HG03066 (cell line): Measurements from ENCODE around the gene ATG13.
"Not testable (repeated sequence)": the region's sequence is repeated elsewhere in the genome, so short reads cannot be mapped to it uniquely, and the experiment has no call there.

Experiments used
- ATAC-seq: cut with Tn5 transposase; IDR thresholded peaks from one replicate; pipeline ENCODE4 v1.9.1; 2021; ENCODE audit warnings: low read depth; ENCODE audit not compliant: unreplicated experiment

ATG13 gene

DNA sequence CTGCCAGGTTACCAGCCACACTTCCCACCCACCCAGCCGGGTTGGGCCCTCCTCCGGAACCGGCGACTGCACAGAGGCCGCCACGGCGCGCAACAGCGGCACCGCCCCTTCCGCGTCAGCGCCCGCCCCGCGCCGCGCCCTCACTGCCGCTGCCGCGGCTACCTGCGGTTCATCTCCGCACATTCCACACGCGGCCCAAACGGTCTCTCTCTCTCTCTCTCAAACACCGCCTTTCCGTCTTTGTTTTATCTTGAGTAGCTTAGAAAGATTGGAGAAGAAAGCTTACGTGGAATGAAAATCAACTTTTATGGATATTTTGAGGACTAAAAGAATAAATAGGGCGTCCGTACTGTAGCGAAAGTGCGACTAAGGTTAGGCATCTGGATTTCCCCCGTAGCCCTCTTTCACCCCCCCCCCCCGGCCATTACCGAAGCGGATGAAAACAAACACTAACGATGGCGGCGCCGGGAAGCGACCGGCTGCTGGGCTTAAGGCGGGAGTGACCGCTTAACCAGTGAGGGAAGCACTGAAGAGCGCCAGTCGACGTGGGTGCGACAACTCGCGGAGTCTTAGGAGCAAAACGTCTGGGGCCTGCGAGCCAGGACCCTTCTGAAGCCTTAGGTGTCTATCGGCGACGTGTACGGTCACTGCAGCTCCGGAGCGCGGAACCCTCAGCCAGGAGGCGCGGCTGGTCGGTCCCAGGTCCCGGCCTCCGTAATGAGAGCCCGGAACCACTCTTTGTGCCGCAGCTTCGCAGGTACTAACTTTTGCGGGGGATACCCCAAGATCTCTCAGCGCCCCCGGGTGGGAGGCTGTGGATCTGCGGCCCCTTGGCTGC is at the start of gene ATG13, which contains the start of gene HARBI1:
TSS of gene ATG13 (plus strand) at position 420 of the 838 bp plus-strand sequence. CDS start 26,739 bp downstream, outside the sequence.
TSS of gene HARBI1 (minus strand) at position 94 of the 838 bp plus-strand sequence. CDS start 990 bp downstream, outside the sequence.
- peak; percentile 97 for ATAC-seq

DNA sequence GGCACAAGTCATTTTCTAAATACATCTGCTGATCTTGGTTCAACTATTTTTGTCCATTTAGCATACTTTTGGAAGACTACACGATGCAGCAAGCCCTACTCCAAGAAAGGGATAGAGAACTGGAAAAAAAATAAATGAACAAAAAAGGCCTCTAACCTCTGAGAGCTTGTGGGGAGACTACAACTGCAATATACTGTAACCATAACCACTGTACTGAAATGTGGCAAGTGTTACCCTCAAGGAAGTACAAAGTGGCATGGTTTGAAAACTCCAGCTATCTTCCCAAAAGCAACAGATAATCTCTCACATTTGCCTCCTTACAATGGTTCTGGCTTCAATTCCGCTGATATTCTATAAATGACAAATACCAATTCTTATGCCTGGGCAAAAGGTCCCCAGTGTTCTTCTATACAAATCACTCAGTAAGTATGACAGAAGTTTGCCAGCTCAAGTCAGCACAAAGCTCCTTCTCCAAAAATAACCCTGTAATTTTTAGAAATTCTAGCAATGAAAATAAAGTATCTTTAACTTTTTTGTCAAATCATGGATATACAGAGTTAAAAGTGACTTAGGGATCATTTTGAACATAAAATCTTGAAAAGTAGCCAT is 46.5 kb upstream of the ATG13 start:
- ATAC-seq, result no peak

DNA sequence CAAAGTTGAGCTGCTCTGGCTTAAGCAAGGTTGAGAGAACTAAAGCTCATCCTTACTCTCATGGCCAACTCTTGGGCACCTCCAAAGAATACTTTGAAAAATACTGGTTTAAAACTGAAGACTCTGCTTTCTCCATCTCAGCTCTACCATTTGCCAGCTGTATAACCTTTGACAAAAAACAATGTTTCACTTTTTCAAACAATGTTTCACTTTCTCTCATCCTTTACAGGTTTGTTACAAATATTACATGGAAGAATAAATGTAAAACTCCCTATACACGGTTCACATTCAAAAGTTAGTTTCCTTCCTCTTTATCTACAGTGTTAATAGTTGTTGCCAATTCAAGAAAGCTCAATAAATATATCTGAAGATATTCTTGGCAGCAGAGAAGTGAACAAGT is 42.7 kb upstream of the ATG13 start:
- no peak for ATAC-seq

DNA sequence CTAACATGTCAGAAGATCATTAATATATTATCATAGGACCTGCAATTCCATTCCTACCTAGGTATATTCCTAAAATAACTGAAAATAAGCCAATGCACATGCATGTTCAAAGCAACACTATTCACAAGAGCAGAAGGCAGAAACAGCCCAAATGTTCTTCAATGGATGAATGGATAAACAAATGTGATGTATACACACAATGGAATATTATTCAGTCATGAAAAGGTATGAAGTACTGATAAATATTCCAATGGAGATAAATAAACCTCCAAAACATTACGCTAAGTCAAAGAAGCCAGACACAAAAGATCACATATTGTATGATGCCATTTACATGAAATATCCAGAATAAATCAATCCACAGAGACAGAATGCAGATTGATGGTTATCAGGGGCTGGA is 40.3 kb upstream of the ATG13 start:
- ATAC-seq, result no peak

DNA sequence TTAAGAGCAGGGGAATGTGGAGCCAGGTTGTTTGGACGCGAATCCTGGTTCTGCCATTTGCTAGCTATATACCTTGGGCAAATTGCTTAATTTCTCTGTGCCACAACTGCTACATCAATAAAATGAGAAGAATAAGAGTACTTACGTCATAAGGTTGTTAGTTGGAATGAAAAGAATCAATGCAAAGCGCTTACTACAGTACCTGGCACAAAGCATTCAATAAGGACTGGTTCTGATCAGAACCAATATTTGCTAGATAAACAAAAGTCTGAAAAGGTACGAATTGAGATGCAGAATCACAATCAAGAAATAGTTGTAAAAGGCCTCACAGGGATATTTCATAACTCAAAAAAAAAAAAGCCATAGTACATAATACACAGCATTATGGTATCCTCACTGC is 34.8 kb upstream of the ATG13 start:
- no peak for ATAC-seq

DNA sequence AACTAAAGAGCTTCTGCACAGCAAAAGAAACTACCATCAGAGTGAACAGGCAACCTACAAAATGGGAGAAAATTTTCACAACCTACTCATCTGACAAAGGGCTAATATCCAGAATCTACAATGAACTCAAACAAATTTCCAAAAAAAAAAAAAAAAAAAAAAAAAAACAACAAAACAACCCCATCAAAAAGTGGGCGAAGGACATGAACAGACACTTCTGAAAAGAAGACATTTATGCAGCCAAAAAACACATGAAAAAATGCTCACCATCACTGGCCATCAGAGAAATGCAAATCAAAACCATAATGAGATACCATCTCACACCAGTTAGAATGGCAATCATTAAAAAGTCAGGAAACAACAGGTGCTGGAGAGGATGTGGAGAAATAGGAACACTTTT is 33.8 kb upstream of the ATG13 start:
- ATAC-seq, result not testable (repeated sequence)

DNA sequence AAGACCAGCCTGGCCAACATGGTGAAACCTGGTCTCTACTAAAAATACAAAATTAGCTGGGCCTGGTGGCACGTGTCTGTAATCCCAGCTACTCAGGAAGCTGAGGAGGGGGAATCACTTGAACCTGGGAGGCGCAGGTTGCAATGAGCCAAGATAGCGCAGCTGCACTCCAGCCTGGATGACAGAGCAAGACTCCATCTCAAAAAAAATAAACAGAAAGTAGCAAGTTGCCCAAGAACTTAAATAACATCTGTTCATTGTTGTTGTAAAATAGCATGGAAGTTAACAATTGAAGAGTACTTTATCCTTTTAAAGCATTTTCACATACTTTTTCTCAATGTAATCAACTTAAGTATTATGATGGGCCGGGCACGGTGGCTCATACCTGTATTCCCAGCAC is 29.2 kb upstream of the ATG13 start:
- no peak for ATAC-seq

DNA sequence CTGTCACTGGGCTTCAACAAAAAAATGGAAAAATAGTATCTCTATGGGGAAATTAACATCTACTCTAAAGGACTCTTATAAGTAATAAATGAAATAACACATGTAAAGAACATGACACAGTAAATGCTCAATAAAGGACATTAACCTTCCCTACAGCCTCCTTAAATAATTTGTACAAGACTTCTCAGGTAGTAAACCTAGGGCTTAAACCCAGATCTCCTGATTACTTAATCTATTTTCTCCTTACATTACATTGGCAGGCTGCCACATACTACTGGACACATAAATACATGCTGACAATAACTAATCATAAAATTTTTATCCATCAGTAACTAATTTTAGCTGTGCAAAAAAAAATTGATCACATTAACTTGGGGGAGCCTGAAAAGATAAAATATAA is 28.4 kb upstream of the ATG13 start:
- no peak for ATAC-seq

DNA sequence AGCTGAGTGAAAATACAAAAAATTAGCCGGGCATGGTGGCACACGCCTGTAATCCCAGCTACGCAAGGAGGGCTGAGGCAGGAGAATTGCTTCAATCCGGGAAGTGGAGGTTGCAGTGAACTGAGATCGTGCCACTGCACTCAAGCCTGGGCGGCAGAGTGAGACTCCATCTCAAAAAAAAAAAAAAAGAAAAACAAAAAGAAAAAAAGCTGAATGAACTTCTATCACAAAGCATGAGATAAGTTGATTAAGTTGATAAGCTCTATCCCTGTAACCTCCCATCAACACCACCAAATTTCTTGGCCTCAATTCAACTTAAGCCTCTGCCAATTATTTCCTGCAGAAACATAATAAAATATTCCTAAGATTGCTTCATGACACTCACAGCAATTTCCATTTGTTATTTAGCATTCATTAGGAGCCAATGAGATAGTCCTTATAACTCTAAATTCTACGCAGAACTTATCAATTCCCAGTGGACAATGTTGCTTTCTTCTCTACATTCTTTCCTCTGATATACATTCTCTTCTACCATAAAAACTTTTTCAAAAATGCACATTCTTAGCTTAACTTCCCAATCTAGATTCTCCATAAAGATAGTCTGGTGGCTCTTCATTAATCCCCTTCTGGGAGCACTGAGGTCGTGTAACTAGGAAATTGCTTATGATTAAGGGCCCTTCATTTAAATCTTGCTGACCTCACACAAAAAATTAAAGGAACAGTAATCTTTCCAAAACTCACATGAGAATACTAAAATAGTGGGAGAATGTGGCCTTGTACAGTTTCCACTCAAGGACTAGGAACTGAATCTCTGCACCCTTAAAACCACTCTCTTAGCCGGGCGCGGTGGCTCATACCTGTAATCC is 26.4 kb upstream of the ATG13 start:
- no peak for ATAC-seq

DNA sequence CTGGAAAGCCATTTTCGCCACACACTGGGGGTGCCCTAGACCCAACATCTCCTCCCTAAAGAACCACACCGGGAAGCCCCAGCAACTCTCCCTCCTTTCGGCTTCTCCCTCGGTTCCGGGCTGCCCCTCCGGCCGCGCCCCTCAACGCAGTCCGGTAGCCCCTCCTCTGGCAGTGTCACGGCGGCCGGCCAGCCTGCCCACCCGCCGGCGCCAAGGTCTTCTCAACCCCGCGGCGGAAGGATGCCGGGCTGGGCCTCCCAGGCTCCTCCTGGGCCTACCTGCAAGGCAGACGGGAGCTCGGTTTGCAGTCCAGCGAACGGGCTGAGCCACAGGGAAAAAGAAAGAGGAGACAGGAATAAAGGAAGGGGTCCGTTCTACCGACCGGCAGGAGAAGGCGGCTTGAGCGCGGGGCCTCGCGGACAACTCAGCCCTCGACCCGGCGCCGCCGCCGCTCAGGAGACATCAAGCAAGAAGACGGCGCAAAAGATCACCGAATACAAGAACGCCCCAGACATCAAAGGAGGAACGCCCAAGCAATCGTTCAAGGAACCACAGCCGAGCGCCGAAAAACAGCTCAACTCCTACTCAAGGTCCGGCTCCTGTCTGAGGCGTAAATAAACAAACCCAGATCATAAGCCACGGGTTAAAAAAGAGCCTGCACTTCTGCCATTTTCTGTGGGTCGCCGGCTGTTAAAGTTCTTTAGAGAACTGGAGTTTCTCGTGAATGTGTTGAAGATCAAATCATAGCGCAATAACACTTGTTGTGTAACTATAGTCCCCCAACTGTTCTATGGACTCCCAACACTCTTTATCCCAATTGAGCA is 23.6 kb upstream of the ATG13 start, which contains the start of gene AMBRA1:
TSS of gene AMBRA1 (minus strand) at position 474 of the 824 bp plus-strand sequence. CDS start 45,643 bp downstream, outside the sequence.
- peak; percentile 85 for ATAC-seq

DNA sequence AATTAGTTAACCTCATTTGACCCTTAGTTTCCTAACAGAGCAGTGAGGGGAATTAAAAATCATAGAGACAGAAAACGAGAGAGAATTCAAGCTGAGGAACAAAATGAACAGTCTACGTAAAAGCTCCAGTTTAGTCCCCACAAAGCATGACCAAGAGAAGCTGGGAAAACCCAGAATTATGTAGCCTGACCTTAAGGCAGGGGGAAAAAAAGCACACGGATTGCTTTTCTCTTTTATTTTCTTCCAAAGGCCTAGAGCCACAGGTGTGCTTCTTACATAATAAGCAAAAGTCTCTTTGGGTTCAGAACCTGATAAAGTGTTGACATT is 23.0 kb upstream of the ATG13 start:
- ATAC-seq, result no peak

DNA sequence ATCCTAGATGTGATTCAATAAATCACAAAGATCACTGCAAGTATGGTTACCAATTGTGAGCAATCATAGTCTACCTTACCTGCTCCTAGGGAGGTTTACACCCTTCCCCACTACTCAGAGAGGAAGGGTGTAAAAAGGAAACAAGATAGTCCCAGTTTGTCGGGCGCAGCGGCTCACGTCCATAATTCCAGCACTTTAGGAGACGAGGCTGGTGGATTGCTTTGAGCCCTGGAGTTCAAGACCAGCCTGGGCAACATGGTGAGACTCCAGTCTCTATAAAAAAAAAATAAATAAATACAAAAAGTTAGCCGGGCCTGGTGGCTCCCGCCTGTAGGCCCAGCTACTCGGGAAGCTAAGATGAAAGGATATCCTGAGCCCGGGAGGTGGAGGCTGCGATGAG is 22.6 kb upstream of the ATG13 start:
- no peak for ATAC-seq

DNA sequence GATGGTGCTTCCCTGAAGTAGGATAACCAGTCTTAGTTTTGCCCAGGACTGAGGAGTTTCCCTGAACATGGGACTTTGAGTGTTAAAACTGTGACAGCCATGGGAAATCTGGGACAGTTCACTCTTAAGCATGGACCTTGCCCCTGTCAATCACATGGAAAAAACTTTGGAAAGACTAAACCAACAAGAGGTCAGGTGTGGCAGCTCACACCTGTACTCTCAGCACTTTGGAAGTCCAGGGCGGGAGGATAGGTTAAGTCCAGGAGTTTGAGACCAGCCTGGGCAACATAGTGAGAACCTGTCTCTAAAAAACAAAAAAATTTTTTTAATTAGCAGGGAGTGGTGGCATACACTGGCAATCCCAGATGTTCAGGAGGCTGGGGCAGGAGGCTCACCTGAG is 20.2 kb upstream of the ATG13 start:
- ATAC-seq, result no peak

DNA sequence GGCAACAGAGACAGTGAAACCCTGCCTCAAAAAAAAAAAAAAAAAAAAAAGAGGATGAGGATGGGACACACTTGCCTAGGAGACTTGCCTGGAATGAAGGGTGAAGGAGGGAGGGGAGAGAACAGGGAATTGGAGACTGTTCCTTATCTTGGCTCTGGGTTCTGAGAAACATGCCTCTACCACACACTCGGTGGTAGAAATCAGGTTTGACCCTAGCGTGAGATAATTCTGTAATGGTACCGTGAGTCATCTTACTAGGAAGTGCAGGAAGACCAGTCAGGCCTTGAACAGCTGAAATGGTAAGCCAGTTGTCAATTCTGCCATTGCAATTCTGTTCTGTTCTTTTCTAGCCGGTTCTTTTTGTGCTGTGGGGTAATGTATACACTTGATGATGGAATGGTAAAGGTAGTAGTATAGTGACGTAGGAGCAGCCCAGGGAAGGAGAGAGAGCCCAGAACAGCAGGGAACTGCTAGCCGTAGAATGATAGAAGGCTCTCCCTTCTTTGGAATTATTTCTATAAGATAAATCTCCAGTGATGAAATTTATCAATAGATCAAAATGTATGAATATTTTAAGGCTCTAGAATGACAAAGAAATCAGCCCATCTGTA is 19.6 kb upstream of the ATG13 start:
- no peak for ATAC-seq

DNA sequence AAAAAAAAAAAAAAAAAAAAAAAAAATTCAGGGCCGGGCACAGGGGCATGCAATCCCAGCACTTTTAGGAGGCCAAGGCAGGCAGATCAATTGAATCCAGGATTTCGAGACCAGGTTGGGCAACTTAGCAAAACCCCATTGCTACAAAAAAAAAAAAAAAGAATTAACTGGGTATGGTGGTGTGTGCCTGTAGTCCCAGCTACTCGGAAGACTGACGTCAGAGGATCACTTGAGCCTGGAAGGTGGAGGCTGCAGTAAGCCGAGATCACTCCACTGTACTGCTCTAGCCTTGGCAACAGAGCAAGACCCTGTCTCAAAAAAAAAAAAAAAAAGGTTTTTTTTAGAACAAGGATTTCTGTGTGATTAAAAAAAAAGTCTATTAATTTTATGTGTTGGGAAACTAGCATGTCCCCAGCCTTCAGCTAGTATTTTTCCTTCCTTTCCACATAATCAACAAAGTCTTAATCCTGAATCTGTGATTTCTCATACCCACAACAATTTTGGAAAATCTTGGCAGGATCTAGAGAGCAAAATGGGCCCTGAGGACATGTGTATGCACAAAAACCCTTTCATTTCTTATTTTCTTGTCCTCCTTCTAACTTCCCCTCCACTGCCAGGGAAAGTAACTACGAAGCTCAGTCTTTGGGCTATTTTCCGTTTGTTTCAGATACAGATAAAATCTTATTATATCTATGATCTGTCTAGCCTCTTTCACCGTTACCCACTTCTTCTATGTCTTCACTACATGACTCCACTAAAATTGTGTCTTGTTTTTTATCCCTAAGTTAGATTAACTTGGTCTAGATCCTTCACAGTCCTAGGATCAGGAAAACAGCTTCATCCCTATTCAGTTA is 17.8 kb upstream of the ATG13 start:
- no peak for ATAC-seq

DNA sequence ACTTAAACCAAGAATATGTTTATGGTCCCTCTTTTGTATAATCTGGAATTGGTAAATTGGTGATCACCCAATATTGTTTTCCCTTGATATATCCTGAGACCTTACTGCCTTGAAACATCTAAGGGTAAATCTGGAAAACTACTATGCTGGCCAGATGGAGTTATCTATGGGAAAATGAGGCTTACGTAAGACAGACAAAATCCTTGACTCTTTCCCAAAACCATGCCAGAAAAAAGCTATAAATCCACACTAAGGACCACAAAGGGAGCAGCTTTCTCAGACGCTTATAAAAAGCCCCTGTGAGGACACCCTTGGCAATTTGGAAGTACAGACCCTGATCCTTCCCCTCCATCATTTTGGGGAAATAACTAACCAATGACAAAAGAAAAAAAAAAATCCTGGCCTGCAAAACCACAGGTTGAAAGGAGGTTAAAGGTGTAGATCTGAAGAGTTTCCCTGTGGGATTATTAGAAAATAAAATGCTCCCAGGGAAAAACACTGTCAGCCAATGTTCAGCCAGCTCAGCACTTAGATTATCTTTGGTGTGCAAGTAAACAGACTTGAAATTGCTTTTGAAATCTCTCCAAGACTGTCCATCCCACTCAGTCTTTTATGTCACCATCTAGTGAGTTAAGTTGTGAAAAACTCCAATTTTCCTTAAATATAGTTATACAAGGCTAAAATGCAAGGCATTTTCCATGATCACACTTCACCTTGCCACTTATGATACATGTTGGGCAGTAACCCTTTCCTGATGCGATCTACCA is 17.0 kb upstream of the ATG13 start:
- no peak for ATAC-seq

DNA sequence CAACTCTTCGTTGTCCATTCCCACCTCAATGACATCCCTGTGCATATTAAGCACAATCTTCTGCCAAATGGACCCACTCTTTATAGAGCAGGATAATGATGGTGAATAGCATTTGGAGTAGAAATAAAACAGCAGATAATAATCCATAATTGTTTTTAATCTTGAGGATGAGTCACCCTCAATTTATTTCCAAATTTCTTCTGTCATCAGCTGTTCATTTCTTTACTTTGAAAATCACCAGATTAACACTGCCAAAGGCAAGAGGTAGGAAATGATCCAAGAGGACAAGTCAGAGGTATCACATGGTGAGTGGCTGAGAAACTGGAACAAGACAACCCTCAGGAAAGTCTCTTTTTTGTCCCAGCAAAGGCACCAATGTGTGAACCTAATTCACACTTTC is 16.2 kb upstream of the ATG13 start:
- no peak for ATAC-seq

DNA sequence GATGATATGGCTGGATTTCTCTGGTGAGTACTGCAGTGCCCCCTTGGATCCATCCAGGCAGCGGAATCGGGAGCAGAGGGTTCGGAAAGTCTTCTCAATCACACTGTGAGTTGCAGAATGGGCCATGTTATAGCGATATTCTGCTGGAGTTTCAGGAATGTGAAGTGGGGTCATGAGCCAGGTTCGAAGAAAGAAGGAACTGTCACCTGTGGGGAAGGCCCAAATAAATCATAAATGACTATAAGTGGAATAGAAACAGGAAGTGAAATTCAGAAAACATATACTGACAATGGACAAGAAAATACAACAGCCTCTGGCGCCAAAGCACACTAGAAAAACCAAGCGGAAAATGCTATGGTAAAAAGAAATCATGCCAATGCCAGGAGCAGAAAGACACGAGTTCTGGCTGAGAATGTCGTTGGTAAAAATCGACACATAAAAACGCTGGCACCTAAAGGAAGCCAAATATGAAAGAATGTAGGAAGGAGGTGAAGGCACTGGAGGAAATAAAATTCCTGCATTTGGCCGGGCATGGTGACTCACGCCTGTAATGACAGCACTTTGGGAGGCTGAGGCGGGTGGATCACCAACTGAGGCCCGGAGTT is 13.5 kb upstream of the ATG13 start:
- ATAC-seq, result no peak
